Measurements from ENCODE around the gene BMPR1A.

Gene BMPR1A

DNA sequence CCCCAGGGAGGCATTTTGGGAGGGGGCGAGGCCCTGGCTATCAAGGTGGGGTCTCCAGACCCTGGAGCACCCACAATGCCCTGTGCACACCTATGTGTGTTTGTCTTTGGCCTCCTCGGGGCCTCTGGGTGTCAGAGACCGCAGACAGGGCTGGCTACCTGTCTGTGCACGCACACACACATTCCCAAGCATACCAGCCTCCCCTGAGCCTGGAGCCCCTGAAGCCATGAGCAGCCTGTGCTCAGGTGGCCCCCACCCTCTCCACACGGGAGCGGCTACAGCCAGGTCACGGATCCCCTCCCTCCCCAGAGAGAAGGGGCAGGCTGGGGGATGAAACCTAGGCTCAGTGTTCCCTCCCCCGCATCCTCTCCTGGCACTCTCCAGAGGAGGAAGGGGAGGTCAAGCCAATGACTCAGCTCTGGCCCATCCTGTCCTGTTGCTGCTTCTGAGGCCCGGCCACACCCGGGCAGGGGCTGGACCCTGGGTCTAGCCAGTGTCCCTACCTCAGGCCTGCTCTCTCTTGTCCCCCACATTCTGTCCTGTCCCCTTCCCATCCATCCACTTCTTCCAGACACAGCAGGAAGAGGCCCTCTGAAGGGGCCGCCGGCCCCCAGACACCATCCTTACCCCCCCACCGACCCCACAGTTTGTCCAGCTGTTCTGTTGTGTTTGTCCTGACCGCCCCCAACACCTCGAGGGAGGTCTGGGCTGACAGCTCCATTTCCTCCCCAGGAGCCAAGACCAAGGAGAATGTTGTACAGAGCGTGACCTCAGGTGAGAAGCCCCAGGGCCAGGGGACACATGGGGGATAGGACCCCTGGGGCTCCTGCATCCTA is 202.7 kb downstream of the BMPR1A start:
- DNase-seq, result no peak

DNA sequence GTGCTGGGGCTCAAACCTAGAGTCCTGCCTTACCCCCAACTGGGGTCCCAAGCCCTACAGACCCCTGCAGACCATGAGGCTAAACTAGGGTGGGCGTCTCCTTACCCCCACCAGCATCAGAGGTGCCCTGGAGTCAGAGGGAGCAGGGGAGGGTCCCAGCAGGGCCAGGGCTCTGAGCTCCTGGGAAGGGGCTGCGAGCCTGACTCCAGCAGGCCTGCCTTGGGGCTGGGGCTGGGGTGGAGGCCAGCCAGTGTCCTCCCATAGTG is 203.3 kb downstream of the BMPR1A start:
- DNase-seq, result no peak

- peak; percentile 60 for DNase-seq
Observed at GRCh38 chr10:86960003-86960862, 203.8 kb downstream of the BMPR1A start.

- no peak for DNase-seq
Observed at GRCh38 chr10:86960863-86961434, 204.5 kb downstream of the BMPR1A start.

- DNase-seq, result no peak
Observed at GRCh38 chr10:86961481-86962091, 205.2 kb downstream of the BMPR1A start.

DNA sequence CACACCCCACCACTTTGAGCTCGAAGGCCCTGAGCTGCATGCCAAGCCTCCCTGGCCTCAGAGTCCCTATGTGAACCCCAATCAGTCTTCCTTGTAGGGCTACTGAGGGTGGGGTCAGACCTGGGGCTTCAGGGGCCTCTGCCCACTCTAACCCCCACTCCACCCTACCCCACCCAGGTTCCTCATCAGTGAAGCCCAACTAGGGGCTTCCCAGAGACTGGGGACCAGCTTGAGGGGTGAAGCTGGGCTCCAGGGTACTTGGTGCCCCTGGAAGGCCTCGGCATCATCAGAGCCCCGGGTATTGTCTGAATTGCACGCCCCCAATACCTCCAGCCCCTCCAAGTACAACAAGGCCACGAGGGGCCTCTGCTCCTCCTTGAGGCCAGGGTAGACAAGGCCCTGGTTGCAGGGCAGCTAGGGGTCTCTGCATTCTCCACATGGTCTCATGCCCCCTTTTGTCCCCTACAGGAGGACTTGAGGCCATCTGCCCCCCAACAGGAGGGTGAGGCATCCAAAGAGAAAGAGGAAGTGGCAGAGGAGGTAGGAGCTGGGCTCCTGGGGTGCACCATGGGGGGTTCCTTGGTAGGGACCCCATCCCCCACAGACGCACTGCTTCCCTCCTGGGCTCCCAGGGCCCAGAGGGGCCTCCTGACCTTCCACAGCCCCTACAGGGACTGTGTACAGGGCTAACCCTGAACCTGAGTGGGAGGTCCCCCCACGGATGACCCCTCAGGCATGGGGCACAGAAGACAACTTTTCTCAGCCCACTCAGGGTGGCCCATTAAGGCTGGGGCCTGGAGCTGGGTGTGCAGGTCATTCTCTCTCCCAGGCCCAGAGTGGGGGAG is 205.9 kb downstream of the BMPR1A start:
- no peak for DNase-seq

DNA sequence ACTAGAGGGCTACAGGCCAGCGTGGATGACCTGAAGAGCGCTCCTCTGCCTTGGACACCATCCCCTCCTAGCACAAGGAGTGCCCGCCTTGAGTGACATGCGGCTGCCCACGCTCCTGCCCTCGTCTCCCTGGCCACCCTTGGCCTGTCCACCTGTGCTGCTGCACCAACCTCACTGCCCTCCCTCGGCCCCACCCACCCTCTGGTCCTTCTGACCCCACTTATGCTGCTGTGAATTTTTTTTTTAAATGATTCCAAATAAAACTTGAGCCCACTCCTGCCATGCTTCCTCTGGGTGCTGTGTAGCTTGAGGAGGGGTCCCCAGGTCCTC is 206.5 kb downstream of the BMPR1A start:
- no peak for DNase-seq

- no peak for DNase-seq
Observed at GRCh38 chr10:86963341-86963919, 207.0 kb downstream of the BMPR1A start.

DNA sequence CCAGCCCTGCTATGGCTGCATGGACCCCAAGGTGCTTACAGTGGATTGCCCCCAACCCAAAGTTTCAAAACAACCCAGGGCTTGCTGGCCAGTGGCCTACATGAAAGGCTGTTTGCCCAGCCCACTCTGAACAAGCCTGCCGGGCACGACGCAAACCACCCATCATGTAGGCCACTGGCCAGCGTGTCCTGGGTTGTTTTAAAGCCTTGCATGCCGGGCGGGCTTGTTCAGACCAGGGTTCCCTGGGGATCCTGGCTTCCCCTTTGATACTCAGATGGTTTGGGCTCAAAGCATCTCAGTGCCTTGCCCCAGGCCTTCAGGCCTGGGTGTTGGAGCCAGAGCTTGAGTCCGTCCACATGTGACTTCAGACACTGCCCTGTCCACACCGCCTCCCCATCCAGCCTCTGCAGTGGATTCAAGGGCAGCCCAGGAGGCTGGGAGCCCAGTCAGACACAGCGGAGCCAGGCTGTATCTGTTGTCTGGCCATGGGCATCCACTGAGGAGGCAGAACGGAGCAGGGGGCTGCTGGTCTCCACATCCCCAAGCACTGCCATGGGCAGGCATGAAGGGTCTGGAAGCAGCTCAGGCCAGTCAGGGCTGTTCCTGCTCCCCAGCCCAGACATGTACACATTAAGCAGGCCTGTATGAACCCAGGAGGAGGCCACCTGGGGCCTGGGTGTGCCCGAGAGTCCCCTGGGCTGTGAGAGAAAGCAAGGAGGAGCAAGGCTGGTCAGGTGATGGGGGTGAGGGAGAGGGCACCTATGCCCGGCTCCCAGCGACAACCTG is 207.8 kb downstream of the BMPR1A start:
- no peak for DNase-seq

GRCh38 chr10:86964847-86965190 is 208.4 kb downstream of the BMPR1A start:
- no peak for DNase-seq

- DNase-seq, result no peak
Observed at GRCh38 chr10:86965986-86966654, 209.7 kb downstream of the BMPR1A start.

DNA sequence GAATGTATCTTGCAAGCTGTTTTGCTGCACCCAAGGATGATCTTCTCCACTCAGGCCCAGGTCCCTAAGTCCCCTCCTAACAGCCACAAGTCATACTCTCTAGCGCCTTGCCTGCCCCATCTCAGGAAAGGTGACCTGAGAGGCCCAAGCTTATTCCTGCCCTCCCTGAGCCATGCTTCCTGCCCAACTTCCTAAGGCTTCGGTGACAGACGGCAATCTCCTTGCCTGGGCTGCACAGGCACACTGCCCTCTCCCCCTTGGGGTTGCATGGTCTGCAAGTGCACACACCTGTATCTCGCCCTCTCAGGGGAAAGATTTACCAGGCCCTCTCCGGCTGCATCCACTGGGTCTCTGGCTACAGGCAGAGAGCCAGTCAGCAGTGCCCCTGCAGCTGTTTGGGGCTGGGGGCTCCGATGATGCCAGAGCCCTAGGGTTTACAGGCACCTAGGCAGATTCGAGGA is 211.1 kb downstream of the BMPR1A start:
- no peak for DNase-seq

- DNase-seq, result no peak
Observed at GRCh38 chr10:86968271-86968993, 212.0 kb downstream of the BMPR1A start, which contains the start of gene ADIRF. Gene ADIRF, plus strand, starts transcription at chr10:86968482. Its CDS starts 63 bp downstream, at chr10:86968545.

DNA sequence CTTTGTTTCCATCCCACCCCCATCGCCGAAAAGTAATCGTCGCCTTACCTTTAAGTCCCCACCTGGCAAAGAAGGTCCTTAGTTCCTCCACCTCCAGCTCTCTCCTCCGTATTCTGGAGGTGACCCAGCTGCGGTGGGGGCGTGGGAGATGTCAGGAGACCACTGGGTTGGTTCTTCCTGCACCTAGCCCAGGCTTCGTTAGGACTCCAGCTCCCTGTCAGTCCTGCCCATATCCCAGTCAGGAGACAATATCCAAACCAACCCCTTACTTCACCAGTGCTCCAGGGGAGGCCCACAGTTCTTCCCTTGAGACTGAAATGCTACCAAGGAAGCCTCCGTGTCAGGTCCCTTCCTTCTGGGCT is 212.6 kb downstream of the BMPR1A start:
- DNase-seq, result no peak

DNA sequence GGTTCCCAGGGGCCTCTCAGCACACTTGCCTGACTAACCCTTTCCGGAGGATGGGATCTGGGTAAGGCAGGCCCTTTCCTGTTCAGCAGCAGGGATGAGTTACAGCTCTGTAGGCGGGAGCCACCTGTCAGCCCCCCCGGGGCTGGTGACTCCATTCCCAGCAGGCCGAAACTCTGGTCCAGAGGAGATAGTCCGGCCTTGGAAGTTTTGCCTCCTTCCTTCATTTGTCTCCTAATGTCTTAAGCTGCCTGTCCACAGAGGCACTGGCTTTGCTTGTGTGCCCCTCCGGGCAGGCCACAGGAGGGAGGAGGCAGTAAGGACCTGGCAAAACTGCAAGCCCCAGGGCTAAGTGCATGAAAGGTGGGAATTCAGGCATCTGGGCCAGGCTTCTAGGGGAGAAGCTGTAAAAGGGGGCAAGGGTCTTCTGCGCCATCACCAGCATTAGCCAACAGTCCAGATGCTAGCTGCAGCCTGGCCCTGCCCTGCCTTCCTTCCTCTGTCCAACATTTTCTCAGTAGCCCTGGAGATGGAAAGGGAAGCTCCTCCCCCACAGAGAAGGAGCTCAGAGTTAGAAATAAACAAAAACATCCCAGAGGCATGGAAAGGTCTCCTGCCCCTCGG is 213.1 kb downstream of the BMPR1A start:
- DNase-seq, result no peak

DNA sequence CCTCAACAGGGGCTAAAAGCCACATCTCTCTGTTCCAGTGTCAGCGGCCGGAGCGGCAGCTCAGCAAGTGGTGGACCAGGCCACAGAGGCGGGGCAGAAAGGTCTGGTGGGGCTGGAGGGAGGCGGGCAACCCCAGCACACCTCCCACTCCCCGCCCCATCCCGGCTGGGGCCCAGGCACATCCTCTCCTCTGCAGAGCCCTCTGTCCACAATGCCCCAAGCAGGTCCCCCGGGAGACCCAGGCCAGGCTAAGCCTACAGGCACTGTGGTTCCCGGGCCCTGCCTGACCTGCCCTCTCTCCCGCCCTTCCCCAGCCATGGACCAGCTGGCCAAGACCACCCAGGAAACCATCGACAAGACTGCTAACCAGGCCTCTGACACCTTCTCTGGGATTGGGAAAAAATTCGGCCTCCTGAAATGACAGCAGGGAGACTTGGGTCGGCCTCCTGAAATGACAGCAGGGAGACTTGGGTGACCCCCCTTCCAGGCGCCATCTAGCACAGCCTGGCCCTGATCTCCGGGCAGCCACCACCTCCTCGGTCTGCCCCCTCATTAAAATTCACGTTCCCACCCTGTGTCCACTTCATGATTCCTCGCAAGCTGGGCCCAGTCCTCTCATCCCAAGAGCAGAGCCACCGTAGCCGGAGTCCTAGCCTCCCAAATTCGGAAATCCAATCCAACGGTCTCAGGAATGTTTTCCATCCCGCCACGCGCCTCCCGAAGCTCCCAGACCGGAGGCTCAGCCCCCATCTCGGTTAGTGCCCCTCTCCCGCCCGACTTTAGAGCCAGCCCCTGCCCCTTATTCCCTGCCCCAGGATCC is 214.0 kb downstream of the BMPR1A start:
- DNase-seq, result no peak

DNA sequence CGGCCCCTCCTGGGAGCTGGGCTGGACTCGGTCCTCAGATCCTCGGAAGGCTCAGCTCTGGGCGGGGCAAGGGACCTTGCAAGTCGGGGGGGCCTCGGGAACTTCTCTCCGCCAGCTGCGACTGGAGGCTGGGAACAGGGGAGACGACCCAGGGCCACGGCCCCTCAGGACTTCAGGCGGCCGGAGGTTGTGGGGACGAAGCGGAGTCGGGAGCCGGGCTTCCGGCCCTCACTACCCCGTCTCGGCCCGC is 214.5 kb downstream of the BMPR1A start:
- no peak for DNase-seq

DNA sequence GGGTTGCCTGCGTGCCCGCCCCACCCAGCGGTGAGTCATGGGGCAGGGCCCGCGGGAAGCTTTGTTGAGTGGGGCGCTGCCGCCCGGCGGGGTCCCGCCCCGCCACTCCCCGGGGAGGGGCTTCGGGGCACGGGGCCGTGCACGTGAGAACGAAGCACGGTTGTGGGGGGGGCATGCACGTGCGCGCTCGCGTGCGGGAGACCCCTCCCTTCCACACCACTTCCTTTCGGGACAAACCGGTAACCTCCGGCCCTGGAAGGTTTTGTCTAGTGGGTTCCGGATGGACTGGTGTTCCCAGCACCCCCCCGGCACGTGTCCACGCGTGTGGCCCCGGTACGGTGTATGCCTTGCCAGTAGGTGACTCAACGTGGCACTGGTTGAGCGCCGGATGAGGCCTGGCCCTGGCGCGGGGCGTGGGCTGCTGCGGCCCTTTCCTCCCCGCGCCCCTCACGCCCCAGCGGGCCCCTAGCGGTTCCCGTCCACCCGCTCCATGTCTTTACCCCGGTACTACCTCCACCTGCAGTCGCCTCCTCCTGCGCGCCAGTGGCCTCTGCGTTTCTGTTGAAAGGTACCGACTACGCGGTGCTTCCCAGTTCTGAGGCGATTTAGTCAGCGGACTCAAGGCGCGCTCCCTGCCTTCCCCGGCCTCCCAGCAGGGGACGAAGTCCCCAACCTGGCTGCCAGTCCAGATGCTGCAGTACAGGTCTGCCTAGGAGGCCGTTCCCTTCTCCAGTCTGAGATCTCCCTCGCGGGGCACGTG is 215.0 kb downstream of the BMPR1A start:
- DNase-seq, result peak; percentile 93

All from CD4-positive, alpha-beta T cell treated with Interleukin-10 for 1 hour (primary cell).